Peyer's patch (tissue), 4 donors: ENCODE results near the gene MYL4. TPM values are rescaled to one million over a fixed set of nuclear protein-coding genes. Genes with fewer than 3 reads are reported as not detected.
A peak's percentile ranks its signal among the peaks of the same experiment; 100 is the strongest.

ENCODE experiments used
- DNase-seq, 3 donors: peaks; one replicate each; pipeline ENCODE4 v3.0.0-alpha.2; 2017 to 2019
- H3K27ac ChIP-seq, 4 donors: fragments of 200-600 bp; sonication (generic); one replicate each; pipeline ENCODE4 v1.5.1; 2016 to 2019
- H3K27me3 ChIP-seq, 2 donors: fragments of 200-600 bp; sonication (generic); one replicate each; pipeline ENCODE4 v1.5.1; 2019
- H3K36me3 ChIP-seq, 3 donors: fragments of 200-600 bp; sonication (generic); one replicate each; pipeline ENCODE4 v1.5.1; 2016 to 2019
- H3K4me1 ChIP-seq, 4 donors: fragments of 200-600 bp; sonication (generic); one replicate each; pipeline ENCODE4 v1.5.1; 2016 to 2019
- H3K4me3 ChIP-seq, 4 donors: fragments of 200-600 bp; sonication (generic); 1 replicate in 3 of 4; 2 replicates in 1 of 4; pipeline ENCODE4 v1.5.1; 2016 to 2019; ENCODE audit warnings: mild to moderate bottlenecking in 1 of 4
- H3K9me3 ChIP-seq, 4 donors: fragments of 200-600 bp; sonication (generic); one replicate each; pipeline ENCODE4 v1.5.1; 2016 to 2019; ENCODE audit warnings: mild to moderate bottlenecking in 1 of 4
- POLR2A ChIP-seq, 2 donors: fragments of 450-650 bp; IDR thresholded peaks; one replicate each; pipeline ENCODE4 v1.5.1; 2017; ENCODE audit warnings: antibody characterized with exemption in 2 of 2, mild to moderate bottlenecking in 2 of 2, moderate library complexity in 2 of 2
- total RNA-seq, 4 donors: library from RNA; depleted of rRNA; stranded (reverse); fragments of >200 nt; gene quantifications; one replicate each; pipeline ENCODE4 v1.1.0, GENCODE V29; 2016
- TF ChIP-seq, protein P1 (sequence below), 6 experiments: fragments of 450-650 bp in 4 of 6; fragments of 200-600 bp in 2 of 6; sonication (generic) in 1 of 6; IDR thresholded peaks; one replicate each; pipeline ENCODE4 v1.5.1; 2017 to 2019; ENCODE audit warnings: antibody characterized with exemption in 6 of 6, mild to moderate bottlenecking in 3 of 6, moderate library complexity in 1 of 6

Gene MYL4
- total RNA-seq, 4 donors from 2014 or later = 9.1 TPM; not detected in 3

DNA sequence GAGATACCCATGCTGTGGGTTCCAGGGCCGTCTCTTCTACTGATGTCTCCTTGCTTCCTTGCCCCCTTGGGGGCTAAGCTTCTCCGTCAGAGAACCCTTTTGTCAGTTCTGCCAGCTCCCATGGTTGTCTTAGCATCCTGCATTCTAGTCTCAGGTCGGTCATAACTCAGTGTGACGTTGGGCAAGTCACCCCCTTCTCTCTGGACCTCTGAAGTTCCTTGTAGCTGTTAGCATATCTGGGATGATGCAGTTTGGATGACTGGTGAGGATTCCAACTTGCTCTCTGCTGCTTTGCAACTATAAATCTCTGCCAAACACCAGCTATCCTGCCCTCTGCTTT is 8.9 kb upstream of the MYL4 start:
- no peak for TF ChIP-seq POLR2A (IDR thresholded peaks at IDR 0.05)
- TF ChIP-seq, protein P1, sequence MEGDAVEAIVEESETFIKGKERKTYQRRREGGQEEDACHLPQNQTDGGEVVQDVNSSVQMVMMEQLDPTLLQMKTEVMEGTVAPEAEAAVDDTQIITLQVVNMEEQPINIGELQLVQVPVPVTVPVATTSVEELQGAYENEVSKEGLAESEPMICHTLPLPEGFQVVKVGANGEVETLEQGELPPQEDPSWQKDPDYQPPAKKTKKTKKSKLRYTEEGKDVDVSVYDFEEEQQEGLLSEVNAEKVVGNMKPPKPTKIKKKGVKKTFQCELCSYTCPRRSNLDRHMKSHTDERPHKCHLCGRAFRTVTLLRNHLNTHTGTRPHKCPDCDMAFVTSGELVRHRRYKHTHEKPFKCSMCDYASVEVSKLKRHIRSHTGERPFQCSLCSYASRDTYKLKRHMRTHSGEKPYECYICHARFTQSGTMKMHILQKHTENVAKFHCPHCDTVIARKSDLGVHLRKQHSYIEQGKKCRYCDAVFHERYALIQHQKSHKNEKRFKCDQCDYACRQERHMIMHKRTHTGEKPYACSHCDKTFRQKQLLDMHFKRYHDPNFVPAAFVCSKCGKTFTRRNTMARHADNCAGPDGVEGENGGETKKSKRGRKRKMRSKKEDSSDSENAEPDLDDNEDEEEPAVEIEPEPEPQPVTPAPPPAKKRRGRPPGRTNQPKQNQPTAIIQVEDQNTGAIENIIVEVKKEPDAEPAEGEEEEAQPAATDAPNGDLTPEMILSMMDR (IDR thresholded peaks at IDR 0.05) = no peak
- no peaks in the 10 kb centered on the region for H3K27me3 ChIP-seq
- H3K4me3 ChIP-seq = no peak overlapping the region
- H3K27ac ChIP-seq = peak overlapping the region; percentile 32 to 78 (median 52)
- no peak for DNase-seq
- peaks cover 0 to 15% (median 10%) of the 10 kb centered on the region in 4 donors for H3K4me1 ChIP-seq
- no peaks in the 10 kb centered on the region for H3K36me3 ChIP-seq
- H3K9me3 ChIP-seq = no peaks in the 10 kb centered on the region

DNA sequence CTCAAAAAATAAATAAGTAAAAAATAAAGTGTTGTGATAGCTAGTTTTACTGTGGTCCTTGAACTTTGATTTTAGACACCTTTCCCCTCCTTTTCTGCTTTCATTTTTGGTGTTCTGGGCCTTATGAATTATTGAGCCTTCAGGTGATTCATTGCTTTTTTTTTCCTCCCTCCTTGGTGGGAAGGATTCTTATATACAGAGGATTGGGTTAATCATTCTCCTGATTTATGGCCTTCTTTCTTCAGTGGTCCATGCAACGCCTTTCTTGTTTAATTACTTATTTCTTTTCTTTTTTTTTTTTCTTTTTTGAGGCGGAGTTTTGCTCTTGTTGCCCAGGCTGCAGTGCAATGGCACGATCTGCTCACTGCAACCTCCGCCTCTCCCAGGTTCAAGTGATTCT is 8.0 kb upstream of the MYL4 start:
- Histone ChIP-seq H3K9me3 (no peaks in the 10 kb centered on the region), H3K4me3 (no peak overlapping the region), H3K36me3 (no peaks in the 10 kb centered on the region), H3K27me3 (no peaks in the 10 kb centered on the region), H3K4me1 (peaks cover 0 to 24% (median 15%) of the 10 kb centered on the region in 4 donors), H3K27ac (peak overlapping the region in 1 of 4 donors; percentile 49)
- no peak for DNase-seq
- TF ChIP-seq, protein P1 (IDR thresholded peaks at IDR 0.05) = peak in 1 of 6 experiments; percentile 7
- no peak for TF ChIP-seq POLR2A (IDR thresholded peaks at IDR 0.05)

DNA sequence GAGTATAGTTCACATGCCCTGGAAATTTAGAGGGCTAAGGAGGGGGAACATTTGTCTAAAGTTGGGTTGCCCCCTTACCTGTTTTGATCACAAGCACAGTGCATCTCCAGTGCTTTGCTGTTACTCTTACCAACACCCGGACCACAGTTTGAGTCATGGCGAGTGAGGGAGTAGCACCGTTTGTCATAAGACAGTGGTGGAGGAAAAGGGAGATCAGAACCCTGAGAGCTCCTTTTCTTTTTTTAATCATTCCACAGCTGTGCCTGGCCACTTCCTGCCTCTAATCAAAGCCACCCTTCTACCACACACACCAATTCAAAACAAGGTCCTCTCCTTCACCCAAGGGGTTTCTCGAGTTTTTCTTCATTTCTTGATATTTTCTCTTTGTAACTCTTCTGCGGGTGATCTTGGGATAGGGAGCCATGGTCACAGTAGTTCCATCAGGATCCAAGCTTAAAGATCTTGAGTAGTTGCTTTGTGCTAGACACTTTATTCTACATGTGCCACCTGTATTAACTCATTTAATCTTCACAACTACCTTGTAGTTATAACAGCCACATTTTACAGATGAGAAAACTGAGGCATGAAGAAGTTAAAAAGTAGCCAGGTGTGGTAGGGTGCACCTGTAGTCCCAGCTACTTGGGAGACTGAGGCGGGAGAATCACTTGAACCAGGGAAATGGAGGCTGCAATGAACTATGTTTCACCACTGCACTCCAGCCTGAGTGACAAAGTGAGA is 5.0 kb upstream of the MYL4 start:
- no peaks in the 10 kb centered on the region for H3K9me3 ChIP-seq
- peaks cover 0 to 25% (median 15%) of the 10 kb centered on the region in 4 donors for H3K4me1 ChIP-seq
- no peak overlapping the region for H3K4me3 ChIP-seq
- H3K27me3 ChIP-seq = no peaks in the 10 kb centered on the region
- no peaks in the 10 kb centered on the region for H3K36me3 ChIP-seq
- peak overlapping the region; percentile 75 to 82 (median 77) for H3K27ac ChIP-seq
- DNase-seq = peak in 2 of 3 donors; percentile 55 to 69
- TF ChIP-seq POLR2A (IDR thresholded peaks at IDR 0.05) = no peak
- TF ChIP-seq, protein P1 (IDR thresholded peaks at IDR 0.05) = no peak

DNA sequence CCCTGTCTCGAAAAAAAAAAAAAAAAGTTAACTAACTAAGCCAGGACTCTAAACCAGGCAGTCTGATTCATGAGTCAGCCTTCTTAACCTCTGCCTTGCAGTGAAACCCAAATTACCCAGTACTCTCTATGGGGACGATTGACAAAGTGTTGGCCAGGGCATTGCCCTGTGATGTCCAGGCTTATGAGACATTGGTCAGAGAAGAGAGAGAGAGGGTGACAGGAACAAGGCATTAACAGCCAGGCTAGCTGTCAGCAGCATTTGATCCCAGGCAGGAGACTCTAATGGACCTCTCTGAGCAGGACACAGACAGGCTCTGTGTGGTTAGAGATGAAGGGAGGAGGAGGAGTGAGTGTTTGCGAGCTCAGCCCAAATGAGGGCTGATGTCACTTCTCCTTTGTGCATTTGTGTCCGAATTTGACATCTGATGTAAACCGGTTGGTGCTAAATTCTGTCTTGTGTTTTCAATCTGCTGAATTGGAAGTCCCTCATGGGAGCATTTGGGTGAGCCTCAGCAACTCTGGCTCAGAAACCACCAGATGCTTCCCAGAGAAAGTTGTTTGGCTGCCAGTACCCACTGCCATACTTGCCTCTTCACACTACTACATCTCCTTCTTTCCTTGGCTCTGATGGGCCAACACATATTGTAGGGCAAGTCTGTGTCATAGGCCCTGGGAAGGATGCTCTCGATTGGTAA is 4.3 kb upstream of the MYL4 start:
- no peaks in the 10 kb centered on the region for H3K9me3 ChIP-seq
- DNase-seq = peak in 1 of 3 donors; percentile 58
- peaks cover 0 to 25% (median 15%) of the 10 kb centered on the region in 4 donors for H3K4me1 ChIP-seq
- H3K27ac ChIP-seq = peak overlapping the region; percentile 75 to 82 (median 77)
- peak overlapping the region in 3 of 4 donors; percentile 5 to 22 (median 9) for H3K4me3 ChIP-seq
- TF ChIP-seq, protein P1 (IDR thresholded peaks at IDR 0.05) = no peak
- no peak for TF ChIP-seq POLR2A (IDR thresholded peaks at IDR 0.05)
- H3K27me3 ChIP-seq = no peaks in the 10 kb centered on the region
- no peaks in the 10 kb centered on the region for H3K36me3 ChIP-seq

DNA sequence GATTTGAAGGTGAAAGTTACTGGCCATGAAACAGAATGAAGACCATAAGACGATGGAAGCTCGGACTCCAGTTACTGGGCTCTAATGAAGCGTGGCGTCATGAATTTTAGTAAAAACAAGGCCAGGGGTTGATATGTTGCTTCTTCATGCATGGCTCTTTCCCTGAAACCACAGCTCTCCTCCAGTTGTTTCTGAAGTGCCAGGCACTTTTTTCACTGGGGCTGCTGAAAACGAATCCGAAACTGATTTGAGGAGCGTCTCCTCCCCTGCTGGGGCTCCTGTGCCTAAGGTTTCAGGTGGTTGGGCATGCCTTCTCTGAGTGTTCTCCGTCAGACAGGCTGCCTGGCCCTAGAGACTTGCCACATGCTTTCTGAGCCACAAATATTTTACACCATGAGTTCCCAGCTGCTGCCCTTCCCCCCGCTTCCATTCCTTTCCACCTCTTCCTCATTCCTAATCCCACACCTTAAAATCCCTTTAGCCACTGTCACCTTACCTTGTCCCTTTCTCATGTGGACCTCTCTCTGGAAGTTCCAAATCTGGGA is 3.7 kb upstream of the MYL4 start:
- Histone ChIP-seq H3K4me3 (peak overlapping the region in 3 of 4 donors; percentile 5 to 22 (median 9)), H3K27ac (peak overlapping the region; percentile 75 to 82 (median 77)), H3K27me3 (no peaks in the 10 kb centered on the region), H3K36me3 (no peaks in the 10 kb centered on the region), H3K9me3 (no peaks in the 10 kb centered on the region), H3K4me1 (peaks cover 0 to 25% (median 15%) of the 10 kb centered on the region in 4 donors)
- peak in 2 of 3 donors; percentile 78 to 87 for DNase-seq
- TF ChIP-seq POLR2A (IDR thresholded peaks at IDR 0.05) = no peak
- TF ChIP-seq, protein P1 (IDR thresholded peaks at IDR 0.05) = no peak
